Stimulated activated CD8-positive, alpha-beta memory T cell treated with anti-CD3 and anti-CD28 coated beads, Interleukin-4, amount 100 ng/mL, for 24 hours (primary cell): ENCODE measurements around the gene MRGPRG.
"Not testable (repeated sequence)": the region's sequence is repeated elsewhere in the genome, so short reads cannot be mapped to it uniquely, and the experiment has no call there.

Experiments used
- DNase-seq: peaks from one replicate; pipeline ENCODE4 v3.0.0-alpha.2; 2020; ENCODE audit warnings: low read depth

The MRGPRG gene, protein sequence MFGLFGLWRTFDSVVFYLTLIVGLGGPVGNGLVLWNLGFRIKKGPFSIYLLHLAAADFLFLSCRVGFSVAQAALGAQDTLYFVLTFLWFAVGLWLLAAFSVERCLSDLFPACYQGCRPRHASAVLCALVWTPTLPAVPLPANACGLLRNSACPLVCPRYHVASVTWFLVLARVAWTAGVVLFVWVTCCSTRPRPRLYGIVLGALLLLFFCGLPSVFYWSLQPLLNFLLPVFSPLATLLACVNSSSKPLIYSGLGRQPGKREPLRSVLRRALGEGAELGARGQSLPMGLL

GRCh38 chr11:3218483-3219280 is at the start of gene MRGPRG:
MRGPRG (minus strand) TSS chr11:3218813; CDS start chr11:3218813, 0 bp downstream.
- DNase-seq, result no peak

DNA sequence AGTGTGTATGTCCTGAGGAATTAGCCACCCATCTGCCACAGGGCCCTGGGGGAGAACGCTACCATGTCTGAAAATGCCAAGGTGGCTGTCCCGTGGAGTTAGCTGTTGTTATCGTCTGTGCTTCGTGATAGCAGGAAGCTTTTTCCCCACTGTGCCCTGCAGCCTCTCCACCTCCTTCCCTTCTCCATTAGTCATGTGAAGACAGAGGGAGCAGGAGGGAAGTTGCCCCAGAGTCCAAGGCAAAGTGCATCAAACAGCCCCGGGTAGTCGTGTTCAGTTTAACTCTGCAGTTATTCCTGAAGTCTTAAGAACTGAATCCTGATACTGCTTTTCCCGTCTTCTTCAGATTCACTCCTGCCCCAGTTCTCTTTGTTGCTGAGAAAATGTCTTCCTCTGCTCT is 43.9 kb upstream of the MRGPRG start:
- DNase-seq, result not testable (repeated sequence)

GRCh38 chr11:3261831-3262230 is 43.2 kb upstream of the MRGPRG start:
- DNase-seq, result not testable (repeated sequence)

DNA sequence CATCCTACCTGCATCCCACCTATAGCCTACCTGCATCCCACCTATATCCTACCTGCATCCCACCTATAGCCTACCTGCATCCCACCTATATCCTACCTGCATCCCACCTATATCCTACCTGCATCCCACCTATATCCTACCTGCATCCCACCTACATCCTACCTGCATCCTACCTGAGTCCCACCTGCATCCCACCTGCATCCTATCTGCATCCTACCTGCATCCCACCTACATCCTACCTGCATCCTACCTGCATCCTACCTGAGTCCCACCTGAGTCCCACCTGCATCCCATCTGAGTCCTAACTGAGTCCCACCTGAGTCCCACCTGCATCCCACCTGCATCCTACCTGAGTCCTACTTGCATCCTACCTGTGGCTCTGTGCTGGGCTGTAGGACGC is 38.9 kb upstream of the MRGPRG start:
- not testable (repeated sequence) for DNase-seq

GRCh38 chr11:3255241-3255640 is 36.6 kb upstream of the MRGPRG start:
- DNase-seq, result not testable (repeated sequence)

DNA sequence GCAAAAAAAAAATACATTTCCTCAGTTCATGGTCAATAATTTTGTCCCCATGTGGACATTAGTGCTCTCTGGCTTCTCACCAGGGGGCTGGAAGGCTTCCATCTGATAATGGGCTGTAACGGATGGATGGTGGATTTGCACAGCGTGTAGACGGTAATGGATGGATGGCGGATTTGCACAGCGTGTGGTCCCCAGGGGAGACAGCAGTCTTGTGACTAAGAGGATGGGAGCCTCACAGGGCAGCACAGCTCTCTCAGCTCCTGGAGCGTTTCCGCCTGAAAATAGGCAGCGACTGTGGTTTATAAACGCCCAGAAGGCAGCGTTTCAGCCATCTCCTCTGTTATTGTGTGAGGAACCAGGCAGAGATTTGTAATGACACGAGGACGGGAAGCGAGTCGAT is 36.2 kb upstream of the MRGPRG start:
- not testable (repeated sequence) for DNase-seq

- DNase-seq, result no peak
Measured at GRCh38 chr11:3245071-3245470, 26.5 kb upstream of the MRGPRG start.

DNA sequence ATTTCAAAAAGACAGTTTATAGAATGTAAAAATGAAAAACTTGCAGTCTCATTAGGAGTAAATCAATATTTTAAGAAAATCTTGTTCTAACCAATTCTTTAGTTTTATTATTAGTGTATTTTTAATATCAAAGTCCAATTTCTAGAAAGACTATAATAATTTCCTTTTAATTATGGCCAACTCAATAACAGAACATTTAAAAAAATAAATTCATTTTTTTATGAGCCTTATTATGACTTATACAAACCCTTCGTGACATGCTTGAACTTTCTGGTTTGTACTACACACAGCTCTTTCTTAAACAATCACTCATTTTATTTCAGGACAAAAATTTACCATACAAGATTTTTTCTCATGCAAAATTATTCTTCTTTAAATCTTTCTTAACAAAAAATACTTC is 25.3 kb upstream of the MRGPRG start:
- no peak for DNase-seq

DNA sequence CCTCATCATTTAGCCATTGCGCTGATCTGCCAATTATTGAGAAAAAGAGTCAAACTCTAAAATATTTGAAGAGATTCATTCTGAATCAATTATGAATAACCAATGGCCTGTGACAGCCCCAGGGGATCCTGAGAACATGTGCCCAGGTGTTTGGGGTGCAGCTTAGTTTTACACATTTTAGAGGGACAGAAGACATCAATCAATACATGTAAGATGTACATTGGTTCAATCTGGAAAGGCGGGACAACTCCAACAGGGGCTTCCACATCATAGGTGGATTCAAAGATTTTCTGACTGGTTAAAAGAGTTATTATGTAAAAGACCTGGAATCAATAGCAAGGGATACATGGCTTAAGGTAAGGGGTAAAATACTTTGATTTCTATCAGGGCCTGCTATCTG is 18.5 kb upstream of the MRGPRG start:
- DNase-seq, result no peak

DNA sequence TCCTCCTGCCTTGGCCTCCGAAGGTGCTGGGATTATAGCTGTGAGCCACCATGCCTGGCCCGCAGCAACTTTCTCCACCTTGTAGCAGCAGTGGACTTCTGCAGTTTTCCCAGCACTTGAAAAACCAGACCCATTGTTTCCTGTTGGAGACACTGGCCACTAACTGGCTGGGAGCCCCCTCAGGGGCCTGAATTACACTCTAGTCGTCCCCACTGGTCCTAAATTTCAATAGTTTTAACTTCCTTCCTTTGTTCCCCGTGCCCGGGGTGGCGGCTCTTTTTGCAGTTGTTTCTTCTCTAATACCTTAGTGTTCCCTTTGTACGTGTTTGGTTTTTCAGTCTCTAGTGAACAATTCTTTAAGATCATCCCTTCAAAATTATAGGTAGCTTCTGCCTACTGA is 16.2 kb upstream of the MRGPRG start:
- DNase-seq, result no peak

- DNase-seq, result no peak
Measured at GRCh38 chr11:3232956-3233355, 14.3 kb upstream of the MRGPRG start.

- DNase-seq, result no peak
Measured at GRCh38 chr11:3231851-3232744, 13.5 kb upstream of the MRGPRG start, which contains the start of gene MRGPRE. MRGPRE (minus strand) TSS chr11:3232417; CDS start chr11:3228799, 3,618 bp downstream.

- no peak for DNase-seq
Measured at GRCh38 chr11:3231550-3231850, 12.9 kb upstream of the MRGPRG start.

- DNase-seq, result no peak
Measured at GRCh38 chr11:3230636-3231549, 12.3 kb upstream of the MRGPRG start.

- DNase-seq, result no peak
Measured at GRCh38 chr11:3229673-3230630, 11.3 kb upstream of the MRGPRG start.

GRCh38 chr11:3228445-3228829 is 9.8 kb upstream of the MRGPRG start:
- no peak for DNase-seq

DNA sequence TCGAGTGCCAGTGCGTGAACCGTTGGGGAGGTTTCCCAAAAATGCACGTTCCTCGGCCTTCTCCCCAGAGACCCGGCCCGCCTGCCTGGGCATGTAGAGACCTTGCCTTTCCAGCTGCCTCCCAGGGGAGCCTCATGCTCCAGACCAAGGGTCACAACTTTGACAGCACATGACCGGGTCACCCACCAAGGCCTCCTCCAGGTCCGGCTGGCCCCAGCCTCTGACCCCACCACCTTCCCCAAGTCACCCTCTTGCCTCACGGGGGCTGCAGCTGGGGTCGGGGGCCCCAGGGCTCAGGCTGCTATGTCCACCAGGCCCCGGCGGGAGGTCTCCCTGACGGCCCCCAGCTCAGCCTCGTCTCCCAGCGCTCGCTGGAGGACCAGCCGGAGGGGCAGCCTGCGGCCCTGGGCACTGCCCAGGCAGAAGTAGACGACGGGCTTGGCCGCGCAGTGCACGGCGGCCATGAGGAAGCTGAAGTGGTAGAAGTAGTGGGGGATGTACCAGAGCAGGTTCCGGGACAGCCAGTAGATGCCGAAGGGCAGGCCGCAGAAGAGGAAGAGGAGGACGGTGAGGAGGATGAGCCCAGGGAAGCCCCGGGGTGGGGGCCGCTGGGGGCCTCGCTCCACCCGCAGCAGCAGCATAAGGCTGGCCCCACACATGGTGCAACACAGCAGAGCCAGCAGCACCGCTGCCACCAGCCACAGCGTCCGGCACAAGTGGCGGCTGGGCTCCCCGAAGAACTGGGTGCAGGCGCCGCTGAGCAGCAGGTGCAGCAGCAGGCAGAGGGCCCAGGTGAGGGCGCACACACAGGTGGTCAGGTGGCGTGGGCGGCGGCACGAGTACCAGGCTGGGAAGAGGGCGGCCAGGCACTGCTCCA is 9.2 kb upstream of the MRGPRG start:
- DNase-seq, result no peak

GRCh38 chr11:3226846-3227567 is 8.4 kb upstream of the MRGPRG start:
- no peak for DNase-seq
